AG10803 (cell line): ENCODE measurements around the gene PDSS2.
A peak's percentile ranks its signal among the peaks of the same experiment; 100 is the strongest.

ENCODE experiments used
- DNase-seq: peaks from one replicate; pipeline ENCODE4 v3.0.0; 2010; ENCODE audit warnings: low read depth
- H3K4me3 ChIP-seq: 2 replicates; pipeline ENCODE4 v1.5.1; 2011; ENCODE audit warnings: mild to moderate bottlenecking, low read length, control low read depth
- CTCF ChIP-seq: conservative IDR thresholded peaks from 2 replicates; pipeline ENCODE4 v1.5.1; 2011; ENCODE audit warnings: mild to moderate bottlenecking, low read length, control low read depth, inconsistent platforms

PDSS2 gene

GRCh38 chr6:107114926-107115694 is 344.3 kb downstream of the PDSS2 start, which contains the start of gene BEND3:
BEND3 (minus strand) TSS chr6:107115515; CDS start chr6:107099285, 16,230 bp downstream.
- no peak for TF ChIP-seq CTCF
- peak; percentile 24 for DNase-seq
- peak within 1 kb of the TSS; percentile 65 for H3K4me3 ChIP-seq

DNA sequence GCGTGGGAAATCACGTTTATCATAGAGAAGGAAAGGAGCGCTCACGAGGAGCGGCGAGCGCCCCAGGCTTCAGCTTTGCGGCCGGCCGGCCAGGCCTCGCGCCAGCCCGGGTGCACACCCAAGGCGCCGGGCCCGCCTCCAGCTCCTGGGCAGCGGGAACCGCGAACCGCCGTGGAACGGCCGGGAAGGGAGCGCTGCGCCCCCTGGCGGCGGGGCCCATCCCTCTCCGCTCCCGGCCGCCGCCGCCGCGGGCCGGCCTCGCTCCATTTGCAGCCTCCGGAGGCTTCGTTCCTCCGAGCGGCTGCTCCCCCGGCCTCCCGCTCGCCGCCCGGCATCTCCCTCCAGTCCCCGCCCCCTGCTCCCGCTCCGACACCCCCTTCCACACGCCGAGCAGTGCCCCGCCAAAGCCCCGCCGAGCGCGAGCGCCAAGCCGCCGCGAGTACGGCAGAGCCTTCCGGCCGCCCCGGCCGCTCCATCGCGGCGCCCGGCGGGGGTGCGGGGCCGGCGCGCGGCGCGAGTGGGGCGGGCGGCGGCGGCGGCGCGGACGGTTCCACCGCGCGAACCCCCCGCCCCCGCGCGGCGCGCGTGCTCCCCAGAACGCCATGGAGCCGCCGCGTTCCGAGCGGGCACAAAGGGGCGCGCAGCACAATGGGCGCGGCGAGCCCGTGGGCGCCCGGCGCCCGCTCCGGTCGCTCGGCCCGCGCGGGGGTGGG is 345.0 kb downstream of the PDSS2 start:
- DNase-seq, result peak; percentile 86
- peak; percentile 43 for TF ChIP-seq CTCF
- peak overlapping the region; percentile 53 for H3K4me3 ChIP-seq

GRCh38 chr6:107110200-107110599 is 349.2 kb downstream of the PDSS2 start:
- DNase-seq, result peak; percentile 39
- TF ChIP-seq CTCF, result no peak
- H3K4me3 ChIP-seq, result no peak overlapping the region

DNA sequence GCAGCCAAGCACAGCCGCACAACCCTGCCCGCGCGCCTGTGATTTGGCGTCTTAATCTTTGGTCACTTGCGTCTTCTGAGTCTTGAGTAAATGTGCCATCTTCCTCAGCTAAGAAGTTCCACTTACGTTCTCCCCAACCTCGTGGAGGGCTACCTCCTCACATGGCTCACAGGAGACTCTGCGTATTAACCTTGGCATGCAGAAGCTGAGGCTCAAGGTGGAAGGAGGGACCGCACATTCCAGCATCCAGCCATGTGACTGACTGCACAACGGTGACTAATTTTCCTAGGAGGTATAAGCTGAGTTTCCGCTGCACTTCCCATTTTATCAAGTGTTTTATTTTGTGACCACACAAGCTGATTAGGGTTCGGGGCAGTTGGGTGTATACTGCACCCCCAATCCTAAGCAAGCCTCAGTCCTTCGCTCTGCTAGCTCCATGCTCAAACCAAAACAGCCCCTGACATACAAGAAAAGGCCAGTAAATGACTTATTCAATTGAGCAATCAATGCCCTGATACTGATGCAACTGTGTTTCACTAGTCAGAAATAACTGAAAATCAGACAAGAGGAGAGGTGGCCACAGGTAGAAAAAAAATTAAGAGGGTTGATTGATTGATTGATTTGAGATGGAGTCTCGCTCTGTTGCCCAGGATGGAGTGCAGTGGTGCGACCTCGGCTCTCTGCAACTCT is 351.0 kb downstream of the PDSS2 start:
- no peak for TF ChIP-seq CTCF
- H3K4me3 ChIP-seq, result no peak overlapping the region
- no peak for DNase-seq

GRCh38 chr6:107107791-107108190 is 351.6 kb downstream of the PDSS2 start:
- no peak overlapping the region for H3K4me3 ChIP-seq
- no peak for TF ChIP-seq CTCF
- DNase-seq, result no peak

DNA sequence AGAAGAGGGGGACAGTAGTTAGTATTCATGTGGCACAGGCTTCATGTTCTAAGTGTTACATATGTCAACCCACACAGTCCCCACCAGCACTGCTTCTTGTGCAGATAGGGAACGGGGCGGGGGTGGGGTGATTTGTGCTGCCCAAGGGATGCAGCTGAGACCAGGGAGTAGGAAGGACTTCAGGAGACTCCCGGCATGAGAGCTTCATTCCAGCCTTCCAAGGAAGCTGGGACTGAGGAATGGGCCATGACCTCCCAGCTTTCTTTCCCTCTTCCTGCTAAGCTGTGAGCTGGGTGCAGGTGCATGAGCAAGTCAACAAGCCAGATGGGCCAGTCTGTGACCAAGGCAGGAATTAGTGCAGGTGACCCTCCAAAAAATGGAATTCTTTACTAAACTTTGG is 353.2 kb downstream of the PDSS2 start:
- DNase-seq, result no peak
- no peak for TF ChIP-seq CTCF
- no peak overlapping the region for H3K4me3 ChIP-seq
